Heart left ventricle (tissue), 13 donors: ENCODE data around the gene ASPDH.

Source experiments
- POLR2A ChIP-seq, 2 donors: fragments of 450-650 bp; IDR thresholded peaks; one replicate each; pipeline ENCODE4 v1.6.1; 2017; ENCODE audit warnings: antibody characterized with exemption in 2 of 2, mild to moderate bottlenecking in 2 of 2, moderate library complexity in 2 of 2
- TF ChIP-seq, protein P1 (sequence below), 12 donors: fragments of 200-600 bp; sonication (generic) in 4 of 12; IDR thresholded peaks; one replicate each; pipeline versions ENCODE4 v1.5.0 to v1.8.0; 2018 to 2022; ENCODE audit warnings: antibody characterized with exemption in 12 of 12, mild to moderate bottlenecking in 5 of 12
- donor health status: ischemic (EF 13 %, LVEDD 7.1; RV severe dilation, severe dysfunction).
- donor health status: DM: no; HTN: yes; CAD: no.
- donor health status: DM: no; HTN: no; CAD: no.
- donor health status: ischemic (EF 25% LVEDD 6.9; RV normal size, moderate dysfunction).
- donor health status: ischemic (EF 25% LVEDD 5.7; RV mildly dilated, moderate dysfunction).
- donor health status: ischemic (EF 35%, LVEDD 5.7; RV mildly dilated, moderate dysfunction).
- donor health status: nonischemic (EF 11% LVEDD 7.7; RV severe dilation, severe dysfunction).
- donor health status: DM: yes; HTN: yes; CAD: no.
- donor health status: PGD.
- donor health status: ischemic (EF 29% LVEDD 5.4; RV normal size, mild dysfunction).
- donor health status: nonischemic (EF 23%, LVEDD 6.1; RV moderate dilation, normal function).

GRCh38 chr19:50558449-50558848, 44.7 kb upstream of the ASPDH start:
- TF ChIP-seq, protein P1, sequence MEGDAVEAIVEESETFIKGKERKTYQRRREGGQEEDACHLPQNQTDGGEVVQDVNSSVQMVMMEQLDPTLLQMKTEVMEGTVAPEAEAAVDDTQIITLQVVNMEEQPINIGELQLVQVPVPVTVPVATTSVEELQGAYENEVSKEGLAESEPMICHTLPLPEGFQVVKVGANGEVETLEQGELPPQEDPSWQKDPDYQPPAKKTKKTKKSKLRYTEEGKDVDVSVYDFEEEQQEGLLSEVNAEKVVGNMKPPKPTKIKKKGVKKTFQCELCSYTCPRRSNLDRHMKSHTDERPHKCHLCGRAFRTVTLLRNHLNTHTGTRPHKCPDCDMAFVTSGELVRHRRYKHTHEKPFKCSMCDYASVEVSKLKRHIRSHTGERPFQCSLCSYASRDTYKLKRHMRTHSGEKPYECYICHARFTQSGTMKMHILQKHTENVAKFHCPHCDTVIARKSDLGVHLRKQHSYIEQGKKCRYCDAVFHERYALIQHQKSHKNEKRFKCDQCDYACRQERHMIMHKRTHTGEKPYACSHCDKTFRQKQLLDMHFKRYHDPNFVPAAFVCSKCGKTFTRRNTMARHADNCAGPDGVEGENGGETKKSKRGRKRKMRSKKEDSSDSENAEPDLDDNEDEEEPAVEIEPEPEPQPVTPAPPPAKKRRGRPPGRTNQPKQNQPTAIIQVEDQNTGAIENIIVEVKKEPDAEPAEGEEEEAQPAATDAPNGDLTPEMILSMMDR (IDR thresholded peaks at IDR 0.05) = no peak
- no peak for TF ChIP-seq POLR2A (IDR thresholded peaks at IDR 0.05)
